B cell (primary cell): ENCODE results near the gene SFT2D1. TPM values are rescaled to one million over a fixed set of nuclear protein-coding genes. Genes with fewer than 3 reads are reported as not detected.

Experiments used
- ATAC-seq: fragments of 200-7000 bp; cut with Tn5 transposase; one replicate; pipeline ENCODE4 v1.10.0; 2021; ENCODE audit warnings: low read depth, mild to moderate bottlenecking, moderate number of reproducible peaks, moderate library complexity
- CTCF ChIA-PET: fragments of 350-600 bp; sonication (Branson Sonifier 250); formaldehyde crosslinking; loops from one replicate; lab custom pipeline; 2021; ENCODE audit warnings: antibody characterized with exemption, inconsistent platforms; lab: Charles Lee
- POLR2A ChIA-PET: fragments of 350-600 bp; sonication (Branson Sonifier 250); formaldehyde crosslinking; loops from one replicate; lab custom pipeline; 2021; ENCODE audit warnings: antibody characterized with exemption; lab: Charles Lee
- DNase-seq: peaks from one replicate; pipeline ENCODE4 v3.0.0; 2013
- H2AFZ ChIP-seq: 2 replicates; pipeline ENCODE4 v1.6.1; 2012; ENCODE audit warnings: mild to moderate bottlenecking, low read depth, low read length; ENCODE audit not compliant: insufficient read depth, poor library complexity, severe bottlenecking
- H3K27ac ChIP-seq, 2 donors: 1 replicate in 1 of 2; 2 replicates in 1 of 2; pipeline ENCODE4 v1.5.1; 2012 to 2013; ENCODE audit warnings: low read length in 2 of 2, mild to moderate bottlenecking in 2 of 2, moderate library complexity in 1 of 2
- H3K27me3 ChIP-seq, 4 experiments: fragments of 200-600 bp in 1 of 4; sonication (generic) in 1 of 4; replicated peaks in 1 of 4; 1 replicate in 2 of 4; 2 replicates in 2 of 4; pipeline versions ENCODE4 v1.6.1 to v1.7.0; 2013 to 2016; ENCODE audit warnings: low read length in 3 of 4, mild to moderate bottlenecking in 2 of 4, mixed read lengths in 1 of 4, moderate library complexity in 1 of 4; ENCODE audit not compliant: insufficient read depth in 4 of 4, control insufficient read depth in 3 of 4; ENCODE audit errors: control extremely low read depth in 1 of 4
- H3K36me3 ChIP-seq, 2 experiments: replicated peaks in 1 of 2; 1 replicate in 1 of 2; 2 replicates in 1 of 2; pipeline versions ENCODE4 v1.6.1 to v1.7.1; 2013; ENCODE audit warnings: low read length in 1 of 2; ENCODE audit not compliant: insufficient read depth in 2 of 2, control insufficient read depth in 1 of 2; ENCODE audit errors: control extremely low read depth in 1 of 2, extremely low read depth in 1 of 2
- H3K4me1 ChIP-seq, 2 donors: fragments of 200-600 bp in 1 of 2; sonication (generic) in 1 of 2; 1 replicate in 1 of 2; 2 replicates in 1 of 2; pipeline versions ENCODE4 v1.5.1 to v1.6.1; 2013 to 2017; ENCODE audit warnings: low read length in 2 of 2; ENCODE audit not compliant: control insufficient read depth in 2 of 2, insufficient read depth in 2 of 2
- H3K4me2 ChIP-seq: replicated peaks from 2 replicates; pipeline ENCODE3; 2012; ENCODE audit warnings: mild to moderate bottlenecking, low read depth, low read length; ENCODE audit not compliant: poor library complexity, severe bottlenecking
- H3K4me3 ChIP-seq, 5 experiments: fragments of 200-600 bp in 1 of 5; sonication (generic) in 1 of 5; 1 replicate in 3 of 5; 2 replicates in 2 of 5; pipeline versions ENCODE4 v1.5.1 to v1.7.0; 2011 to 2016; ENCODE audit warnings: low read length in 4 of 5, mild to moderate bottlenecking in 4 of 5, low read depth in 2 of 5, control low read depth in 1 of 5, moderate library complexity in 1 of 5; ENCODE audit not compliant: insufficient read depth in 1 of 5; ENCODE audit errors: control extremely low read depth in 1 of 5, extremely low read depth in 1 of 5
- H3K79me2 ChIP-seq: fragments of 200-600 bp; sonication (generic); one replicate; pipeline ENCODE4 v1.6.0; 2016; ENCODE audit warnings: low read length; ENCODE audit not compliant: control insufficient read depth, insufficient read depth
- H3K9ac ChIP-seq: fragments of 200-600 bp; sonication (generic); 2 replicates; pipeline ENCODE4 v1.6.1; 2017; ENCODE audit warnings: mild to moderate bottlenecking, low read length, moderate library complexity
- H3K9me3 ChIP-seq, 3 donors: one replicate each; pipeline versions ENCODE4 v1.6.1 to v1.7.1; 2013; ENCODE audit warnings: low read length in 2 of 3; ENCODE audit not compliant: control insufficient read depth in 2 of 3, insufficient read depth in 1 of 3; ENCODE audit errors: control extremely low read depth in 1 of 3
- H4K20me1 ChIP-seq: 2 replicates; pipeline ENCODE4 v1.6.0; 2012; ENCODE audit warnings: mild to moderate bottlenecking, low read length; ENCODE audit not compliant: insufficient read depth, control insufficient read depth, poor library complexity, severe bottlenecking
- H3K27ac Mint-ChIP-seq: one replicate; pipeline ENCODE4 v1.8.0; 2021; ENCODE audit warnings: mixed read lengths
- H3K27me3 Mint-ChIP-seq: one replicate; pipeline ENCODE4 v1.8.0; 2021; ENCODE audit warnings: mixed read lengths
- H3K4me1 Mint-ChIP-seq: one replicate; pipeline ENCODE4 v1.8.0; 2021; ENCODE audit warnings: mixed read lengths
- H3K4me3 Mint-ChIP-seq: one replicate; pipeline ENCODE4 v1.8.0; 2021; ENCODE audit warnings: mixed read lengths
- H3K9me3 Mint-ChIP-seq: one replicate; pipeline ENCODE4 v1.8.0; 2022; ENCODE audit warnings: mixed read lengths; ENCODE audit not compliant: insufficient read depth
- CTCF ChIP-seq: fragments of 200-600 bp; IDR thresholded peaks from one replicate; pipeline ENCODE4 v1.8.0; 2022; ENCODE audit warnings: antibody characterized with exemption, mild to moderate bottlenecking
- EZH2 ChIP-seq: IDR thresholded peaks from 2 replicates; pipeline ENCODE4 v1.6.1; 2012; ENCODE audit warnings: borderline replicate concordance, low read depth, mild to moderate bottlenecking, moderate library complexity, low read length; ENCODE audit not compliant: insufficient read depth, poor library complexity, severe bottlenecking
- WGBS: methylation state at CpG from one replicate; pipeline ENCODE4 v1.1.5; 2013; ENCODE audit warnings: missing lambda C conversion rate; ENCODE audit not compliant: insufficient coverage; 5-methylcytosine and 5-hydroxymethylcytosine counted together
- intact Hi-C: fragments of 100-400 bp; cut with micrococcal nuclease; formaldehyde crosslinking; loops from one replicate; pipeline ENCODE4 v1.10.0; 2022
- polyA plus RNA-seq: library from polyadenylated mRNA; depleted of rRNA; stranded (reverse); fragments of >200 nt; gene quantifications from 2 replicates; pipeline ENCODE4 v1.2.3, GENCODE V29; 2012
- total RNA-seq, 2 donors: library from RNA; stranded (reverse); fragments of 120-200 nt in 1 of 2; gene quantifications; 1 replicate in 1 of 2; 2 replicates in 1 of 2; pipeline versions ENCODE4 v1.2.3 to v1.2.4, GENCODE V29; 2013 to 2022

The SFT2D1 gene
- total and polyA plus RNA-seq, 2 donors (not counting 1 experiment from before 2014, with no cell fraction given) = 38.2 to 59.0 TPM

- H3K9me3 ChIP-seq = no peaks in the 10 kb centered on the region
- no peak overlapping the region for H3K9ac ChIP-seq
- peaks cover 0 to 5% of the 10 kb centered on the region in 2 donors for H3K4me1 ChIP-seq
- H2AFZ ChIP-seq = no peak overlapping the region
- no peaks in the 10 kb centered on the region for H3K79me2 ChIP-seq
- no peaks in the 10 kb centered on the region for H3K9me3 Mint-ChIP-seq
- ChIA-PET CTCF (interaction anchor here (0.6 to 5.3 kb wide), 3 partner anchors 10 to 222 kb away, joined by 3 to 30 read pairs (median 3); no protein-coding TSS in a partner anchor), POLR2A (no interaction called here)
- H3K27ac Mint-ChIP-seq = peak overlapping the region; percentile 20
- H3K4me3 ChIP-seq = no peak overlapping the region
- no peak for TF ChIP-seq EZH2
- no peak for TF ChIP-seq CTCF
- no peak for DNase-seq
- no peaks in the 10 kb centered on the region for H3K36me3 ChIP-seq
- H3K27me3 ChIP-seq = no peaks in the 10 kb centered on the region
- ATAC-seq = no peak
- H3K4me1 Mint-ChIP-seq = peaks cover 4% of the 10 kb centered on the region
- intact Hi-C loops = no loop called here
- no peaks in the 10 kb centered on the region for H4K20me1 ChIP-seq
- H3K4me3 Mint-ChIP-seq = no peak overlapping the region
- H3K4me2 ChIP-seq = no peak overlapping the region
- H3K27me3 Mint-ChIP-seq = peaks cover 7% of the 10 kb centered on the region
- 89% methylated on average over 9 of the region's 10 CpGs for WGBS
- no peak overlapping the region for H3K27ac ChIP-seq
These were observed 71.5 kb downstream of the SFT2D1 start for GRCh38 chr6:166270706-166271375.

Other genes with a start within 250 kb of the SFT2D1 start
- not detected in 2 replicates for gene TBXT, start 174.7 kb downstream of the SFT2D1 start, total RNA-seq
- 0.63 TPM in 1 of 2 replicates, not detected in the other for gene TBXT, start 174.7 kb downstream of the SFT2D1 start, polyA plus RNA-seq
- gene PRR18, start 34.2 kb downstream of the SFT2D1 start, total RNA-seq = not detected in 2 replicates
- gene PRR18, start 34.2 kb downstream of the SFT2D1 start, polyA plus RNA-seq = 0.03 TPM in 1 of 2 replicates, not detected in the other
- gene MPC1, start 40.4 kb upstream of the SFT2D1 start, total RNA-seq = 19.6 and 23.9 TPM in 2 replicates
- 17.5 and 19.8 TPM in 2 replicates for gene MPC1, start 40.4 kb upstream of the SFT2D1 start, polyA plus RNA-seq
- 2.7 and 3.3 TPM in 2 replicates for gene RAMACL, start 244.1 kb upstream of the SFT2D1 start, total RNA-seq
- 0.14 TPM in 1 of 2 replicates, not detected in the other for gene RAMACL, start 244.1 kb upstream of the SFT2D1 start, polyA plus RNA-seq